PC-3 (cell line): ENCODE data around the gene CHAD. TPM values are rescaled to one million over a fixed set of nuclear protein-coding genes. Genes with fewer than 3 reads are reported as not detected.

Experiments
- ATAC-seq: fragments of 200-7000 bp; cut with Tn5 transposase; 2 replicates; pipeline ENCODE4 v1.9.1; 2020; ENCODE audit warnings: mild to moderate bottlenecking, moderate library complexity
- BruUV-seq: library from RNA; stranded (reverse); fragments of 400-500 nt; replicated peaks from 2 replicates; lab custom pipeline; 2021; lab: Mats Ljungman, UMichigan
- CTCF ChIA-PET: fragments of 300-600 bp; sonication (Branson Sonifier 250); formaldehyde crosslinking; loops from one replicate; lab custom pipeline; 2022; ENCODE audit warnings: antibody characterized with exemption; lab: Charles Lee
- POLR2A ChIA-PET: fragments of 300-600 bp; sonication (Branson Sonifier 250); formaldehyde crosslinking; loops from one replicate; lab custom pipeline; 2022; ENCODE audit warnings: antibody characterized with exemption; ENCODE audit not compliant: unreplicated experiment; lab: Charles Lee
- DNase-seq: peaks from one replicate; pipeline ENCODE4 v3.0.0-alpha.2; 2015
- H2AFZ ChIP-seq: fragments of 300-600 bp; sonication (generic); 2 replicates; pipeline ENCODE4 v1.6.0; 2016; ENCODE audit warnings: antibody characterized with exemption, low read length
- H3F3A ChIP-seq: fragments of 300-600 bp; sonication (generic); one replicate; pipeline ENCODE4 v1.6.0; 2017; ENCODE audit warnings: antibody characterized with exemption, low read length, control low read depth, mild to moderate bottlenecking; ENCODE audit not compliant: unreplicated experiment
- H3K27ac ChIP-seq: fragments of 300-600 bp; sonication (generic); 2 replicates; pipeline ENCODE4 v1.5.1; 2016; ENCODE audit warnings: mild to moderate bottlenecking, low read length
- H3K27me3 ChIP-seq: fragments of 300-600 bp; sonication (generic); 2 replicates; pipeline ENCODE4 v1.6.1; 2016; ENCODE audit warnings: low read length, mixed read lengths
- H3K36me3 ChIP-seq: fragments of 300-600 bp; sonication (generic); 2 replicates; pipeline ENCODE4 v1.6.1; 2016; ENCODE audit warnings: low read depth, mixed run types, low read length, mixed read lengths
- H3K4me1 ChIP-seq: fragments of 300-600 bp; sonication (generic); 2 replicates; pipeline ENCODE4 v1.5.1; 2016; ENCODE audit warnings: low read length; ENCODE audit not compliant: insufficient read depth
- H3K4me2 ChIP-seq: fragments of 300-600 bp; sonication (generic); 2 replicates; pipeline ENCODE4 v1.6.0; 2016; ENCODE audit warnings: low read length
- H3K4me3 ChIP-seq: fragments of 300-600 bp; sonication (generic); 2 replicates; pipeline ENCODE4 v1.5.1; 2016; ENCODE audit warnings: mild to moderate bottlenecking, low read length, mixed read lengths
- H3K79me2 ChIP-seq: fragments of 300-600 bp; sonication (generic); 2 replicates; pipeline ENCODE4 v1.6.1; 2017; ENCODE audit warnings: low read length, mixed read lengths
- H3K9ac ChIP-seq: fragments of 300-600 bp; sonication (generic); 2 replicates; pipeline ENCODE4 v1.6.0; 2016; ENCODE audit warnings: mild to moderate bottlenecking, low read length
- H3K9me2 ChIP-seq: fragments of 300-600 bp; sonication (generic); replicated peaks from 2 replicates; pipeline ENCODE4 v1.6.1; 2016; ENCODE audit warnings: mixed run types, low read length, mixed read lengths
- H3K9me3 ChIP-seq: fragments of 300-600 bp; sonication (generic); 2 replicates; pipeline ENCODE4 v1.6.1; 2016; ENCODE audit warnings: low read length, mixed read lengths
- H4K20me1 ChIP-seq: fragments of 300-600 bp; sonication (generic); 2 replicates; pipeline ENCODE4 v1.6.1; 2016; ENCODE audit warnings: low read length, mixed read lengths
- CTCF ChIP-seq: fragments of 300-600 bp; sonication (generic); conservative IDR thresholded peaks from 2 replicates; pipeline ENCODE4 v1.5.1; 2017; ENCODE audit warnings: antibody characterized with exemption, low read depth, mild to moderate bottlenecking, low read length
- EZH2 ChIP-seq: fragments of 300-600 bp; sonication (generic); IDR thresholded peaks from one replicate; pipeline ENCODE4 v1.6.1; 2017; ENCODE audit warnings: antibody characterized with exemption, mild to moderate bottlenecking, low read length; ENCODE audit not compliant: unreplicated experiment
- EZH2phosphoT487 ChIP-seq: fragments of 300-600 bp; sonication (generic); IDR thresholded peaks from 2 replicates; pipeline ENCODE4 v1.6.1; 2018; ENCODE audit warnings: mild to moderate bottlenecking, antibody characterized with exemption, low read length, borderline replicate concordance
- intact Hi-C: fragments of 100-400 bp; cut with micrococcal nuclease; formaldehyde crosslinking; loops from 2 replicates; pipeline ENCODE4 v1.9.0; 2023
- total RNA-seq: library from RNA; depleted of rRNA; stranded (reverse); fragments of >200 nt; gene quantifications from 2 replicates; pipeline ENCODE4 v1.2.3, GENCODE V29; 2014

Gene CHAD
- total RNA-seq, 1 experiment from 2014 or later: not detected

GRCh38 chr17:50481648-50482047 lies 13.0 kb upstream of the CHAD start:
- H2AFZ ChIP-seq: no peak overlapping the region
- H3K4me3 ChIP-seq: no peak overlapping the region
- no peak overlapping the region for H3K27ac ChIP-seq
- ChIA-PET CTCF (no interaction called here), POLR2A (no interaction called here)
- peaks cover 27% of the 10 kb centered on the region for H3K79me2 ChIP-seq
- intact Hi-C loops: loop anchor here (1.0 to 5.0 kb wide), 6 partner anchors 20 to 361 kb away; partner anchors contain the start of gene EPN3
- no peak for ATAC-seq
- no peak overlapping the region for H3K4me2 ChIP-seq
- no peaks in the 10 kb centered on the region for H3K9me2 ChIP-seq
- TF ChIP-seq EZH2 (no peak), EZH2phosphoT487 (no peak), CTCF (no peak)
- H3K9me3 ChIP-seq: no peaks in the 10 kb centered on the region
- peaks cover 24% of the 10 kb centered on the region for H3K4me1 ChIP-seq
- DNase-seq: no peak
- H3K36me3 ChIP-seq: peaks cover 23% of the 10 kb centered on the region; the same call in 1 of the 2 replicates
- no TSS peak for BruUV-seq
- no peaks in the 10 kb centered on the region for H4K20me1 ChIP-seq
- no peak overlapping the region for H3K9ac ChIP-seq
- H3F3A ChIP-seq: no peaks in the 10 kb centered on the region
- H3K27me3 ChIP-seq: no peaks in the 10 kb centered on the region

- CTCF ChIA-PET: no interaction called here
- H3K27ac ChIP-seq: no peak overlapping the region
- TF ChIP-seq EZH2 (no peak), EZH2phosphoT487 (no peak), CTCF (no peak)
- H3K9me3 ChIP-seq: no peaks in the 10 kb centered on the region
- no peak for DNase-seq
- no peaks in the 10 kb centered on the region for H3K27me3 ChIP-seq
- BruUV-seq: no TSS peak
- no peak for ATAC-seq
- no peaks in the 10 kb centered on the region for H3F3A ChIP-seq
- intact Hi-C loops: loop anchor here (5.0 kb wide), 1 partner anchor 361 kb away; no protein-coding TSS in a partner anchor
- H3K36me3 ChIP-seq: peaks cover 23% of the 10 kb centered on the region; the same call in 1 of the 2 replicates
- no peaks in the 10 kb centered on the region for H3K9me2 ChIP-seq
- peaks cover 24% of the 10 kb centered on the region for H3K4me1 ChIP-seq
- H3K9ac ChIP-seq: no peak overlapping the region
- H3K4me2 ChIP-seq: no peak overlapping the region
- no peak overlapping the region for H2AFZ ChIP-seq
- peaks cover 27% of the 10 kb centered on the region for H3K79me2 ChIP-seq
- POLR2A ChIA-PET: no interaction called here
- no peak overlapping the region for H3K4me3 ChIP-seq
- no peaks in the 10 kb centered on the region for H4K20me1 ChIP-seq
These were observed 12.3 kb upstream of the CHAD start for GRCh38 chr17:50480854-50481490.
